GM18517 (cell line): Measurements from ENCODE around the gene PSMG4.

Source experiments
- ATAC-seq: cut with Tn5 transposase; IDR thresholded peaks from one replicate; pipeline ENCODE4 v1.9.1; 2021; ENCODE audit warnings: mild to moderate bottlenecking, moderate library complexity; ENCODE audit not compliant: unreplicated experiment

The PSMG4 gene

GRCh38 chr6:3250231-3250675 lies 8.5 kb upstream of the PSMG4 start:
- no peak for ATAC-seq

DNA sequence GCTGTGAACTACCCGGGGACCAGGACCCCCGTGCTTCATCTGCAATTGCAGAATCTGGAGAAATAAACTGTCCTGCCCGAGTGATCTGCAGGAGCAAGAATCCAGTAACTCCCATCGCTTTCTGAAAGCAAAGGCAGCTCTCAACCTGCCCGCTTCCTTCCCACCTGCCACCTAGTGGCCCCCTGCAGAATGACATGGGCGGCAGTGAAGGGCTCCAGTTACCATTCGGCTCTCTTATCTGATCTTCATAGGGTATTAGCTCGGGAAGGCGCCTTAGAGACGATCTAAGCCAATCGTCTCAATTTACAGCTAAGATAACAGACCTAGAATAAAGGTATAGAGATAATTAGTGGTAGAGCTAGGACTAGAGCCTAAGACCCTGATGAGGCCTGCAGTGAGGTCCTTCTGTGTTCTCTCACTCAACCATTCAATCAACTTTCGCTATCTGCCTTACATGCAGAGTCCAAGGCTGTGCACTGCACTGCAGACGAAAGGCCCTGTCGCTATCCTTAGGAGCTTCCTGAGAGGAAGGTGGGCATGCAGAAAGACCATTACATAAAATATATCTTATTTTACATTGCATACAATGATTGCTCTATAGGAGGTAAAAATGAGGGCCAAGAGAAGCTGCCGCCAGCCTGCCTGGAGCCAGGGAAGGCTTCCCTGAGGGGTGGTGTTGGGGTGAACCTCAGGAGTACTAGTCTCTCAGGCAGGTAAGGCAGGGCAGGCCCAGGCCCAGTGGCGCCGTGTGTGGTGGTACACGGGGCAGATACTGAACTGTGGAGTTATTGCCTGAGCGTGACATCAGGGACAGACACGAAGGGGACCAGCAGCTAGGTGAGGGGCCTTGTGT lies 7.1 kb upstream of the PSMG4 start:
- ATAC-seq: no peak

GRCh38 chr6:3252369-3252768 lies 6.4 kb upstream of the PSMG4 start:
- ATAC-seq: no peak

GRCh38 chr6:3252861-3253596 lies 5.7 kb upstream of the PSMG4 start:
- ATAC-seq: no peak

- ATAC-seq: no peak
Observed at GRCh38 chr6:3253597-3253961, 5.2 kb upstream of the PSMG4 start.

GRCh38 chr6:3258201-3258600 lies 546 bp upstream of the PSMG4 start:
- ATAC-seq: no peak

- ATAC-seq: peak; percentile 16
Observed at GRCh38 chr6:3259491-3259958, 778 bp downstream of the PSMG4 start.

- ATAC-seq: no peak
Observed at GRCh38 chr6:3260296-3260695, 1.5 kb downstream of the PSMG4 start.

DNA sequence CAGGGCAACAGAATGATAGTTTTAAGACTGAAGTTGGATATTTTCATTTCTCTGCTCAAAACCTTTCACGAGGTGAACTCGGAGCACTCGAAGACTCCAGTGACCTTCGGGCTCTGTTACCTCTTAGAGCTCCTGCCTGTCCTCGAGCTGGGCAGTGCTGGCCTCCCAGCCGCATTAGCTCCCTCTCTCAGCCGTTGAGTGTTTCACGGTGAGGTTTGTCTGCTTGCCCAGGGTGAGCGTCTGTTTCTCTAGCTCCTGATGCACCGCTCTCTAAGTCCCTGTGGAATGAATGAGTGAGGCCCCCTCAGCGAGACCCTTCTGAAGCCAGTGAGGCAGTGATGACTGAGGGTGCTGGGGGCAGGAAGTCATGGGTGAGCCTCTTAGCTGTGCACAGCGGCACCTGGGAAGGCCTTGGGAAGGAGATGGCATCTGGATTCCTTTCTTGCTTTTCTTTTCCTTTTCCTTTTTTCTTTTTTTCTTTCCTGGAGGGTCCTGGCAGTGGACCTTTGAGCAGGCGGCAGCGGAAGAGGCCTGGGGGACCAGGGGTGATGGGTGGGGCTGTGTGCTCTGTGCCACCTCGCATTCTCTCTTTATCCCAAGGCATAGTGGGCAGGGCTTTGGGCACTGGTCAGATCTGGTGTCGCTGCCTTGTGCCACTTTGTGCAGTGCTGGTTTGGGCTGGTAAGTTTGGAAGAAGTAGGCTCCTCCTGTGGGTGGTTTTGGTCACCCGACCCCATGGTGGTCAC lies 2.2 kb downstream of the PSMG4 start:
- no peak for ATAC-seq

GRCh38 chr6:3261518-3261820 lies 2.7 kb downstream of the PSMG4 start:
- no peak for ATAC-seq

GRCh38 chr6:3261921-3262320 lies 3.2 kb downstream of the PSMG4 start:
- ATAC-seq: no peak

DNA sequence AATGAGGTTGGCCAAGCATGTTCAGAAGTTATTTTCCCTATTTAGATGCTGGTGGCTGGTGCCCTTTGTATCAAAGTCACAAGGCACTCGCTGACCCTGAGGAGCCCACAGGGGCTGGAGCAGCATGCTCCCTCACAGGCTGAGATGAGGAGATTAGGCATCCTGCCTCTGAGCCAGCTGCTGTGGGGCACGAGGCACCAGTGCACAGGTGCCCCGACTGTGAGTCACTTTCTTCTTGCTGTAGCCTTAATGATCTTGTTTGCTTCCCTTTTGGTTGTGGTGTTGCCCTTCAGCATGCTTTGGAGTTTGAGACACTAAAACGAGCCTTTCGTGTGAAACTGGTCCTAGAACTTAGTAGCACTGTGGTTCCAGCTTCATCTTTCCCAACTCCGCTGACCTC lies 4.3 kb downstream of the PSMG4 start:
- ATAC-seq: no peak

DNA sequence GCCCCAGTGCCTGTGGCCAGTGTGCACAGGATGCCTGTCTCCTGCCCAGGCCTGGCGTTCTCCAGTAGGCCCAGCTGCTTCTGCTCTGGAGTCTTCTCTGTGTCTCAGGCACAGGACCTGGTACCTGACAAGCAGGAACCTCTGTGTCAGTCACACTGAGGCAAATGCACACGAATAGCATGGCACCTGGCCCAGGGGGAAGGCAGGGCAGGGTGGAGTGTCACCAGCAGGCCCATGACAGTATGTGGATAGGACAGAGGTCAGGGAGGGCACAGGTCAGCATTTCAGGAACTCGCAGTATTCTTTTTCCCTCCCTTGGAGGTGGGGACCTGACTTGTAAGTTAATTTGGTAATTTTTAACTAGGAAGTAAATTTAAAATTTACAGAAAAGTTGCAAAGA lies 5.6 kb downstream of the PSMG4 start:
- no peak for ATAC-seq

DNA sequence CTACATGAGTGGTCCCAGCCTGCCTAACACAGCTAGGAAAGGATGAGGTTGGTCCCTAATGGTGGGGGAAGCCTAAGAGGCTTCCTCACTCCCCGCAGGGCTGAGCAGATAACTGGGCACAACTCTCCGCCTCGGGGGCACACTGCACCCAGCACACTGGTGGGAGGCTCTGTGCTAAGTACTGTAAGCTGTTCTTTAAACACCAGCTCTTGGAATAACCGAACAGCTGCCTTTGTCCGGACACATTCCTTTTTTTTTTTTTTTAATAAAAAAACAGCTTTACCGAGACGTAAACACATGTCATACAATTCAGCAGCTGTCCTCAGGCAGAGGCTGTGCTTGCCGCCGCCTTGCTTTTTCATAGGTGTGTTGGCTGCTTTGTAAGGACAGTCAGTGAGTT lies 6.9 kb downstream of the PSMG4 start:
- no peak for ATAC-seq

- ATAC-seq: no peak
Observed at GRCh38 chr6:3266170-3266569, 7.4 kb downstream of the PSMG4 start.

- no peak for ATAC-seq
Observed at GRCh38 chr6:3267162-3267561, 8.4 kb downstream of the PSMG4 start.

- ATAC-seq: no peak
Observed at GRCh38 chr6:3268680-3269079, 9.9 kb downstream of the PSMG4 start.

DNA sequence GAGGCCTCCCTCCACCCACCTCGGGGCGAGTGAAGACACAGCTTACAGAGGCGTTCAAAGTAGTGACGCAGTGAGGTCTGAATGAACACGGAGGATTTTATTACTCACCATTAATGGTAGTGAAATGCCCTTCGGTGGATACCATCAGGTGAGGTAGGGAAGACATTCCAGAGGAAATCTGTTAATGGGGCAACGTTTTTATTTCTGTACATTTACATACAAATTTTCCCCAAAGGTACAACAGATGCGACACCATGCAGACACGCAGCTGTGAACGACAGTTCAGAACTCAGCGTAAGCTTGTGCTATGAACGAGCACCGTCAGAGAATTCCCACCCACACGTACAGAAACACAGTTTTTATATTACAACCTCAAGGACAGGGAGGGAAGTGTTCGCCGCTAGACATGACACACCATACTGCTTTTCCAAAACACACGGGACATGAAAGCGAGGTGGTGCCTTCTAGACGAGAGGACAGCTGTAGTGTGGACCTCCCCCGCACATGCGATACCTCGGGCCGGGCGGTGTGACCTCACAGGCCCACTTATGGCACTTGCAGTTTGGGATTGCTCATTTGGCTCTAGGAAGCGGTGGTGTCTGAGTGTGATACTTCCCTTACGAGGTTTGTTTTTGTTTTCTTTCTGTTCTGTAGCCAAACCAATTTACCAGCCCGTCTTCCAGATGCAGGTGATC lies 10.7 kb downstream of the PSMG4 start:
- no peak for ATAC-seq

- ATAC-seq: no peak
Observed at GRCh38 chr6:3270258-3270657, 11.5 kb downstream of the PSMG4 start.

DNA sequence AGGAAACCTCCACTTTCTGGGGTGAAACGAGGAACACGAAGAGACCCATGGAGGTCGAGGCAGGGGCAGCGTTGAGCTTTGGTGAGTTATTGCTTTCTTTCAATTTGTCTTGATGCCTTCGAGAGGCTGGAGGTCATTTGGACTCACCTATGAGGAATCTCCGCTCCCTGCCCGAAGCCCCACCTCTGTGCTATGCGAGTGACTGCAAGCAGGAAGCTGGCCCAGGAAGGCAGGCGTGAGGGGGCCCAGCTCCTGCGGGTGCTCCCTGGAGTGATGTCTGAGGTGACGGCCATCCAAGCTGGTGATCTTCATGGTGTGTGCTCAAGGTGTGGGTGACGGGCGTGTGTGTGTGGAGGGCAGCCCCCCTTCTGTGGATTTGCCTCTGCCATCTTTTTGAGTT lies 13.0 kb downstream of the PSMG4 start:
- no peak for ATAC-seq

DNA sequence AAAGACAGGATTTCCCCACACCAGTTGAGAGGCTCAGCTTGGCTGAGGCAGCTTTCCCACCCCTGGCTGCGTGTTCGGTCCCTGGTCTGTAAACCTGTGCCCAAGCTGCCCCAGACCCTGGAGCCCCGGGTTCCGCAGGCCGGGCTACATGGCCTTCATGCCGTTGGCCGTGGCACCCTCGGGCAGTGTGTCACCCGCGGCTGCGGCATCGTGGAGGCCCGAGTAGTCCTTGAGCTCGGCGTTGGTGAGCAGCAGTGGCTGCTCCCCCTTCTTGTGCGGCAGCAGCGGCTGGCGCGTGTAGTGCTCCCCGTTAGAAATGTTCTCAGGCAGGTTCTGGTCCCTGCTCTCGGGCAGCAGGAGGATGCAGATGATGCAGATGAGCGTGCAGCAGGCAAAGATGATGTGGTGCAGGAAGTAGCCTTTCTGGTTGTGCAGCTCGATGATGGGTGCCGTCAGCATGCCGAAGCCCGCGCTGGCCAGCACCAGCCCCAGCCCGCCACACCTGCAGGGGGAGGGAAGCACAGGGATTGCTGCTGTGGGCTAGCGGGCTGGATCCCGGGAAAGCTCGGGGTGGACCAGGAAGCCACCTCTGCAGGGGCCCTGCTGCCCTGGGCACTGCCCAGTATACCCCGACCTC lies 14.3 kb downstream of the PSMG4 start:
- ATAC-seq: no peak
